ENCODE data around the gene CUBN. TPM values are rescaled to one million over a fixed set of nuclear protein-coding genes. Genes with fewer than 3 reads are reported as not detected.

The CUBN gene
- total RNA-seq, 1 donor from 2014 or later, result 1.3 TPM

GRCh38 chr10:17134282-17134681 lies 4.7 kb upstream of the CUBN start:
- TF ChIP-seq CTCF (IDR thresholded peaks at IDR 0.05), result no peak
- no peaks in the 10 kb centered on the region for H3K27me3 ChIP-seq
- H3K36me3 ChIP-seq, result no peaks in the 10 kb centered on the region
- intact Hi-C loops (cut with DNase I), result no loop called here
- H3K27ac ChIP-seq, result no peak overlapping the region
- H3K4me3 ChIP-seq, result no peak overlapping the region
- no peaks in the 10 kb centered on the region for H3K4me1 ChIP-seq
- DNase-seq, result no peak
- ATAC-seq, result no peak
- no peaks in the 10 kb centered on the region for H3K9me3 ChIP-seq

- H3K4me3 ChIP-seq, result no peak overlapping the region
- intact Hi-C loops (cut with DNase I), result no loop called here
- H3K4me1 ChIP-seq, result no peaks in the 10 kb centered on the region
- H3K9me3 ChIP-seq, result no peaks in the 10 kb centered on the region
- H3K27me3 ChIP-seq, result no peaks in the 10 kb centered on the region
- no peak overlapping the region for H3K27ac ChIP-seq
- TF ChIP-seq CTCF (IDR thresholded peaks at IDR 0.05), result no peak
- DNase-seq (no peak), ATAC-seq (peak; percentile 95)
- H3K36me3 ChIP-seq, result no peaks in the 10 kb centered on the region
Measured at GRCh38 chr10:17128261-17128660, 1.4 kb downstream of the CUBN start.

- ATAC-seq, result no peak
- no peak for DNase-seq
- no peak for TF ChIP-seq CTCF (IDR thresholded peaks at IDR 0.05)
- no peaks in the 10 kb centered on the region for H3K9me3 ChIP-seq
- H3K4me3 ChIP-seq, result no peak overlapping the region
- intact Hi-C loops (cut with DNase I), result no loop called here
- no peaks in the 10 kb centered on the region for H3K4me1 ChIP-seq
- no peak overlapping the region for H3K27ac ChIP-seq
- no peaks in the 10 kb centered on the region for H3K27me3 ChIP-seq
- H3K36me3 ChIP-seq, result no peaks in the 10 kb centered on the region
Measured at GRCh38 chr10:17126327-17126726, 3.3 kb downstream of the CUBN start.

GRCh38 chr10:17125206-17125893 lies 4.3 kb downstream of the CUBN start:
- DNase-seq, result no peak
- ATAC-seq, result no peak
- no peak for TF ChIP-seq CTCF (IDR thresholded peaks at IDR 0.05)
- no peaks in the 10 kb centered on the region for H3K9me3 ChIP-seq
- H3K36me3 ChIP-seq, result no peaks in the 10 kb centered on the region
- no peak overlapping the region for H3K27ac ChIP-seq
- H3K27me3 ChIP-seq, result no peaks in the 10 kb centered on the region
- intact Hi-C loops (cut with DNase I), result no loop called here
- H3K4me1 ChIP-seq, result no peaks in the 10 kb centered on the region
- H3K4me3 ChIP-seq, result no peak overlapping the region

- H3K4me1 ChIP-seq, result no peaks in the 10 kb centered on the region
- intact Hi-C loops (cut with DNase I), result no loop called here
- DNase-seq, result no peak
Measured at GRCh38 chr10:17123961-17124360, 5.7 kb downstream of the CUBN start.

More at GRCh38 chr10:17123961-17124360, 5.7 kb downstream of the CUBN start:
- H3K9me3 ChIP-seq, result no peaks in the 10 kb centered on the region
- H3K27ac ChIP-seq, result no peak overlapping the region
- ATAC-seq, result no peak
- H3K4me3 ChIP-seq, result no peak overlapping the region
- H3K36me3 ChIP-seq, result no peaks in the 10 kb centered on the region
- H3K27me3 ChIP-seq, result no peaks in the 10 kb centered on the region
- no peak for TF ChIP-seq CTCF (IDR thresholded peaks at IDR 0.05)

All from upper lobe of right lung (tissue), 1 donor.